SU-DHL-6 (cell line): ENCODE data around the gene MGAT5B.

ENCODE experiments used
- EZH2phosphoT487 ChIP-seq: fragments of 200-600 bp; sonication (generic), shearing (Covaris generic); conservative IDR thresholded peaks from 2 replicates; pipeline ENCODE4 v1.6.1; 2018; ENCODE audit warnings: mild to moderate bottlenecking, antibody characterized with exemption, low read length, moderate library complexity, mixed read lengths
- TF ChIP-seq, protein P1 (sequence below): fragments of 200-600 bp; sonication (generic); IDR thresholded peaks from one replicate; pipeline ENCODE4 v1.5.1; 2017; ENCODE audit warnings: antibody characterized with exemption, mild to moderate bottlenecking, low read length, moderate library complexity; ENCODE audit not compliant: insufficient read depth, poor library complexity, severe bottlenecking

DNA sequence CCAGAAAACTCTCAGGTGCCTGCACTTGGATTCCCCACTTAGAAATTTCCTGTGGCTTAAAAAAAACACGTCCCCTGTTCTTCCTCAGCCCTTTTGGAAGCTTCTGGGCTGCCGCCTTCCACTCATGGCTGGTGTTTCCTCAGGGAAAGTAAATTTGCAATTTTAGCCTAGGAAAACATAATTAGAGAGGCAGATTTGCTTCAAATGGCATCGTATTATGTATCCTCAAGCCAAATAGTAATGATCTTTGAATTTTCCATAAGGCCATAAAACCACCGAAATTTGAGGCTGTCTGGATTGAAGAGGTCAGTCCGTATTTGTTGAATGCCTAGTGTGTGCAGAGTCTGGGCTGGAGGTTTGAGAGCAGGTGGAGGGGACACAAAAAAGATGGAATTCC is 17.7 kb downstream of the MGAT5B start:
- TF ChIP-seq, protein P1, sequence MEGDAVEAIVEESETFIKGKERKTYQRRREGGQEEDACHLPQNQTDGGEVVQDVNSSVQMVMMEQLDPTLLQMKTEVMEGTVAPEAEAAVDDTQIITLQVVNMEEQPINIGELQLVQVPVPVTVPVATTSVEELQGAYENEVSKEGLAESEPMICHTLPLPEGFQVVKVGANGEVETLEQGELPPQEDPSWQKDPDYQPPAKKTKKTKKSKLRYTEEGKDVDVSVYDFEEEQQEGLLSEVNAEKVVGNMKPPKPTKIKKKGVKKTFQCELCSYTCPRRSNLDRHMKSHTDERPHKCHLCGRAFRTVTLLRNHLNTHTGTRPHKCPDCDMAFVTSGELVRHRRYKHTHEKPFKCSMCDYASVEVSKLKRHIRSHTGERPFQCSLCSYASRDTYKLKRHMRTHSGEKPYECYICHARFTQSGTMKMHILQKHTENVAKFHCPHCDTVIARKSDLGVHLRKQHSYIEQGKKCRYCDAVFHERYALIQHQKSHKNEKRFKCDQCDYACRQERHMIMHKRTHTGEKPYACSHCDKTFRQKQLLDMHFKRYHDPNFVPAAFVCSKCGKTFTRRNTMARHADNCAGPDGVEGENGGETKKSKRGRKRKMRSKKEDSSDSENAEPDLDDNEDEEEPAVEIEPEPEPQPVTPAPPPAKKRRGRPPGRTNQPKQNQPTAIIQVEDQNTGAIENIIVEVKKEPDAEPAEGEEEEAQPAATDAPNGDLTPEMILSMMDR: no peak
- TF ChIP-seq EZH2phosphoT487: no peak
